GM23338 (cell line): Measurements from ENCODE around the gene DDN. TPM values are rescaled to one million over a fixed set of nuclear protein-coding genes. Genes with fewer than 3 reads are reported as not detected.

Experiments
- ATAC-seq: fragments of 200-7000 bp; cut with Tn5 transposase; 3 replicates; pipeline ENCODE4 v1.9.1; 2020
- DNase-seq: peaks from one replicate; pipeline ENCODE4 v3.0.0-alpha.2; 2015; ENCODE audit warnings: low spot score
- H2AFZ ChIP-seq: fragments of 200-600 bp; sonication (generic); 2 replicates; pipeline ENCODE4 v1.8.0; 2016; ENCODE audit warnings: antibody characterized with exemption, mild to moderate bottlenecking, moderate library complexity
- H3F3A ChIP-seq: fragments of 200-600 bp; sonication (generic); replicated peaks from 2 replicates; pipeline ENCODE4 v1.8.0; 2017; ENCODE audit warnings: antibody characterized with exemption, mixed run types, low read depth
- H3K27ac ChIP-seq: fragments of 200-600 bp; sonication (generic); 2 replicates; pipeline ENCODE4 v1.6.1; 2016; ENCODE audit warnings: low read depth
- H3K27me3 ChIP-seq: fragments of 200-600 bp; sonication (generic); 2 replicates; pipeline ENCODE4 v1.8.0; 2016; ENCODE audit warnings: mild to moderate bottlenecking, mixed run types, moderate library complexity; ENCODE audit not compliant: insufficient read depth
- H3K36me3 ChIP-seq: fragments of 200-600 bp; sonication (generic); 2 replicates; pipeline ENCODE4 v1.8.0; 2016; ENCODE audit warnings: mild to moderate bottlenecking; ENCODE audit not compliant: insufficient read depth
- H3K4me1 ChIP-seq: fragments of 200-600 bp; sonication (generic); 2 replicates; pipeline ENCODE4 v1.8.0; 2016; ENCODE audit warnings: mild to moderate bottlenecking, moderate library complexity; ENCODE audit not compliant: insufficient read depth
- H3K4me2 ChIP-seq: fragments of 200-600 bp; sonication (generic); 2 replicates; pipeline ENCODE4 v1.7.1; 2017; ENCODE audit warnings: mixed run types
- H3K4me3 ChIP-seq: fragments of 200-600 bp; sonication (generic); 2 replicates; pipeline ENCODE4 v1.6.1; 2016; ENCODE audit warnings: mixed run types
- H3K79me2 ChIP-seq: fragments of 200-600 bp; sonication (generic); replicated peaks from 2 replicates; pipeline ENCODE4 v1.8.0; 2017; ENCODE audit warnings: mild to moderate bottlenecking; ENCODE audit not compliant: insufficient read depth
- H3K9me2 ChIP-seq: fragments of 200-600 bp; sonication (generic); 2 replicates; pipeline ENCODE4 v1.8.0; 2017; ENCODE audit not compliant: insufficient read depth
- H4K20me1 ChIP-seq: fragments of 200-600 bp; sonication (generic); replicated peaks from 2 replicates; pipeline ENCODE4 v1.8.0; 2017; ENCODE audit warnings: mild to moderate bottlenecking; ENCODE audit not compliant: insufficient read depth
- H3K27ac Mint-ChIP-seq: 2 replicates; pipeline ENCODE4 v1.8.0; 2020; ENCODE audit warnings: inconsistent platforms, mild to moderate bottlenecking, moderate library complexity, mixed read lengths
- H3K27me3 Mint-ChIP-seq: 3 replicates; pipeline ENCODE4 v1.8.0; 2022; ENCODE audit warnings: low read depth, mild to moderate bottlenecking, moderate library complexity, mixed read lengths, inconsistent platforms; ENCODE audit not compliant: insufficient read depth, poor library complexity
- H3K36me3 Mint-ChIP-seq: 3 replicates; pipeline ENCODE4 v1.8.0; 2021; ENCODE audit warnings: low read depth, mild to moderate bottlenecking, inconsistent platforms, moderate library complexity, mixed read lengths
- H3K4me1 Mint-ChIP-seq: 3 replicates; pipeline ENCODE4 v1.8.0; 2020; ENCODE audit warnings: mild to moderate bottlenecking, inconsistent platforms, mixed read lengths
- H3K4me3 Mint-ChIP-seq: 3 replicates; pipeline ENCODE4 v1.8.0; 2021; ENCODE audit warnings: moderate library complexity, mild to moderate bottlenecking, inconsistent platforms, mixed read lengths
- H3K9me3 Mint-ChIP-seq: 3 replicates; pipeline ENCODE4 v1.8.0; 2020; ENCODE audit warnings: moderate library complexity, mild to moderate bottlenecking, inconsistent platforms, mixed read lengths
- CREB1 ChIP-seq: fragments of 250-450 bp; sonication (Bioruptor Pico); IDR thresholded peaks from 2 replicates; pipeline ENCODE4 v1.5.0; 2020; ENCODE audit warnings: low read depth, mild to moderate bottlenecking, moderate library complexity
- CTCF ChIP-seq, 2 experiments: fragments of 200-600 bp in 1 of 2; sonication (generic) in 1 of 2; conservative IDR thresholded peaks; 2 replicates each; pipeline versions ENCODE4 v1.5.1 to v1.6.1; 2016 to 2017; ENCODE audit warnings: antibody characterized with exemption in 2 of 2, low read depth in 2 of 2, mild to moderate bottlenecking in 2 of 2, moderate library complexity in 1 of 2
- EZH2 ChIP-seq: fragments of 200-600 bp; sonication (generic); IDR thresholded peaks from one replicate; pipeline ENCODE4 v1.8.0; 2017; ENCODE audit warnings: antibody characterized with exemption, mild to moderate bottlenecking, low read depth; ENCODE audit not compliant: unreplicated experiment
- JUNB ChIP-seq: IDR thresholded peaks from one replicate; pipeline ENCODE4 v1.6.1; 2016; ENCODE audit warnings: antibody characterized with exemption; ENCODE audit not compliant: unreplicated experiment
- NANOG ChIP-seq: IDR thresholded peaks from 2 replicates; pipeline ENCODE4 v1.6.1; 2016; ENCODE audit warnings: antibody characterized with exemption, borderline replicate concordance
- POLR2AphosphoS5 ChIP-seq: IDR thresholded peaks from 2 replicates; pipeline ENCODE4 v1.6.1; 2016; ENCODE audit warnings: antibody characterized with exemption, low read depth
- STAT1 ChIP-seq: IDR thresholded peaks from one replicate; pipeline ENCODE4 v1.6.1; 2016; ENCODE audit warnings: antibody characterized with exemption; ENCODE audit not compliant: unreplicated experiment
- ZNF331 ChIP-seq: fragments of 250-450 bp; sonication (Bioruptor Pico); IDR thresholded peaks from 2 replicates; pipeline ENCODE4 v1.5.0; 2020; ENCODE audit warnings: low read depth, mild to moderate bottlenecking, moderate library complexity
- ZNF462 ChIP-seq: fragments of 250-450 bp; sonication (Bioruptor Pico); IDR thresholded peaks from 2 replicates; pipeline ENCODE4 v1.5.0; 2020; ENCODE audit warnings: mild to moderate bottlenecking, moderate library complexity
- polyA plus RNA-seq: library from polyadenylated mRNA; unstranded; fragments of >200 nt; fragmentation: Nextera tagmentation; extraction: Ambion mirVana; gene quantifications from 2 replicates; pipeline ENCODE4 v1.2.1, GENCODE V29; 2016
- total RNA-seq: library from RNA; depleted of rRNA; stranded (reverse); fragments of >200 nt; shearing (Covaris generic); gene quantifications from 2 replicates; pipeline ENCODE4 v1.2.3, GENCODE V29; 2014

Gene DDN
- total and polyA plus RNA-seq, 2 experiments from 2014 or later: 0.10 TPM; not detected in 1

- TF ChIP-seq ZNF462 (CRISPR knock-in tag) (no peak), EZH2 (no peak), JUNB (no peak), STAT1 (no peak)
Observed at GRCh38 chr12:48947727-48948126, 51.4 kb downstream of the DDN start (continued).

GRCh38 chr12:48946943-48947342, 52.2 kb downstream of the DDN start:
- peaks cover 8% of the 10 kb centered on the region for H3K4me1 Mint-ChIP-seq
- H3K36me3 Mint-ChIP-seq: peaks cover 28% of the 10 kb centered on the region; the same call in 2 of the 3 replicates
- no peaks in the 10 kb centered on the region; the same call in 1 of the 2 replicates for H3K4me1 ChIP-seq
- no peak overlapping the region for H3K4me2 ChIP-seq
- peak overlapping the region; percentile 53; the same call in 1 of the 2 replicates for H3K27ac ChIP-seq
- no peaks in the 10 kb centered on the region for H3K9me3 Mint-ChIP-seq
- no peak overlapping the region for H3K4me3 ChIP-seq
- H3F3A ChIP-seq: no peaks in the 10 kb centered on the region
- H3K27me3 Mint-ChIP-seq: peaks cover 4% of the 10 kb centered on the region
- H3K4me3 Mint-ChIP-seq: no peak overlapping the region
- H3K9me2 ChIP-seq: no peaks in the 10 kb centered on the region
- H4K20me1 ChIP-seq: peaks cover 64% of the 10 kb centered on the region
- DNase-seq (no peak), ATAC-seq (no peak)
- peak overlapping the region; percentile 80; the same call in 1 of the 2 replicates for H3K27ac Mint-ChIP-seq
- H2AFZ ChIP-seq: no peak overlapping the region
- peaks cover 2% of the 10 kb centered on the region; the same call in 1 of the 2 replicates for H3K36me3 ChIP-seq
- H3K27me3 ChIP-seq: no peaks in the 10 kb centered on the region
- peaks cover 99% of the 10 kb centered on the region for H3K79me2 ChIP-seq
- no peak for TF ChIP-seq ZNF331 (CRISPR knock-in tag)
- no peak for TF ChIP-seq CTCF (conservative IDR thresholded peaks at IDR 0.05; ENCODE audit: low read depth in 2 of 2)
- no peak for TF ChIP-seq ZNF462 (CRISPR knock-in tag)
- no peak for TF ChIP-seq POLR2AphosphoS5
- TF ChIP-seq NANOG: no peak
- no peak for TF ChIP-seq CREB1 (CRISPR knock-in tag)
